K562 (cell line): ENCODE results near the gene BAG1. TPM values are rescaled to one million over a fixed set of nuclear protein-coding genes. Genes with fewer than 3 reads are reported as not detected.
A peak's percentile ranks its signal among the peaks of the same experiment; 100 is the strongest.

Experiments
- BDP1 ChIP-seq: IDR thresholded peaks from 3 replicates; pipeline ENCODE4 v1.6.1; 2011; ENCODE audit not compliant: insufficient read length, insufficient read depth
- CAMTA2 ChIP-seq: fragments of 250-450 bp; sonication (Bioruptor Pico); conservative IDR thresholded peaks from 2 replicates; pipeline ENCODE4 v1.5.1; 2022
- CTBP1 ChIP-seq: fragments of 450-650 bp; IDR thresholded peaks from 2 replicates; pipeline ENCODE4 v1.6.1; 2016; ENCODE audit warnings: borderline replicate concordance
- EHMT2 ChIP-seq: fragments of 450-650 bp; IDR thresholded peaks from 2 replicates; pipeline ENCODE4 v1.6.1; 2018; ENCODE audit warnings: antibody characterized with exemption
- EP300 ChIP-seq: IDR thresholded peaks from 2 replicates; pipeline ENCODE4 v1.6.1; 2012; ENCODE audit warnings: low read length, improper control_type of control experiment
- ETV6 ChIP-seq, 3 experiments: fragments of 150-350 bp in 1 of 3; sonication (generic) in 1 of 3; formaldehyde crosslinking in 1 of 3; IDR thresholded peaks; 2 replicates each; pipeline versions ENCODE4 v1.6.1 to v1.8.0; 2014 to 2022; ENCODE audit warnings: borderline replicate concordance in 2 of 3, low read depth in 2 of 3, antibody characterized with exemption in 1 of 3, low read length in 1 of 3, mild to moderate bottlenecking in 1 of 3, missing genetic modification reagents in 1 of 3
- FOXM1 ChIP-seq, 2 experiments: fragments of 450-650 bp in 1 of 2; sonication (generic) in 1 of 2; formaldehyde crosslinking in 1 of 2; IDR thresholded peaks; 2 replicates each; pipeline versions ENCODE4 v1.6.1 to v1.9.0; 2017 to 2022; ENCODE audit warnings: low read depth in 2 of 2, mild to moderate bottlenecking in 2 of 2, missing genetic modification reagents in 1 of 2, moderate library complexity in 1 of 2
- GTF2F1 ChIP-seq: IDR thresholded peaks from 2 replicates; pipeline ENCODE4 v1.6.1; 2011; ENCODE audit warnings: low read depth, low read length, improper control_type of control experiment
- ILK ChIP-seq: fragments of 450-650 bp; IDR thresholded peaks from 2 replicates; pipeline ENCODE4 v1.6.1; 2016; ENCODE audit warnings: missing genetic modification characterization, low read depth, mild to moderate bottlenecking, missing compliant biosample characterization, moderate library complexity, borderline replicate concordance
- LEF1 ChIP-seq: fragments of 450-650 bp; IDR thresholded peaks from 2 replicates; pipeline ENCODE4 v1.6.1; 2016; ENCODE audit warnings: mild to moderate bottlenecking
- PHB ChIP-seq: fragments of 250-450 bp; sonication (Bioruptor Pico); IDR thresholded peaks from 2 replicates; pipeline ENCODE4 v1.5.0; 2021
- RBFOX2 ChIP-seq: fragments of 200-400 bp; formaldehyde crosslinking; IDR thresholded peaks from 2 replicates; pipeline ENCODE4 v1.6.1; 2017; ENCODE audit warnings: low read depth, mild to moderate bottlenecking, low read length, moderate library complexity
- RCOR1 ChIP-seq, 2 experiments: IDR thresholded peaks; 2 replicates each; pipeline ENCODE4 v1.6.1; 2012; ENCODE audit warnings: low read depth in 2 of 2, low read length in 2 of 2, borderline replicate concordance in 1 of 2, improper control_type of control experiment in 1 of 2
- SLC30A9 ChIP-seq: fragments of 250-450 bp; sonication (Bioruptor Pico); IDR thresholded peaks from 2 replicates; pipeline ENCODE4 v1.8.0; 2022; ENCODE audit warnings: mild to moderate bottlenecking, moderate library complexity
- SREBF2 ChIP-seq: sonication (generic); formaldehyde crosslinking; IDR thresholded peaks from 2 replicates; pipeline ENCODE4 v1.4.0; 2020; ENCODE audit warnings: mild to moderate bottlenecking, missing genetic modification reagents
- TAF7 ChIP-seq: fragments of 450-650 bp; IDR thresholded peaks from 2 replicates; pipeline ENCODE4 v1.6.1; 2016; ENCODE audit warnings: missing genetic modification characterization, missing compliant biosample characterization
- TBP ChIP-seq: optimal IDR thresholded peaks from 2 replicates; pipeline ENCODE3; 2011; ENCODE audit warnings: low read depth, low read length, improper control_type of control experiment
- XRCC5 ChIP-seq: fragments of 200-400 bp; formaldehyde crosslinking; IDR thresholded peaks from 2 replicates; pipeline ENCODE4 v1.6.1; 2017; ENCODE audit warnings: low read depth, mild to moderate bottlenecking, low read length
- YY1 ChIP-seq, 3 experiments: IDR thresholded peaks; 2 replicates each; pipeline ENCODE4 v1.6.1; 2011; ENCODE audit warnings: low read length in 2 of 3, mild to moderate bottlenecking in 2 of 3, moderate library complexity in 2 of 3, borderline replicate concordance in 1 of 3, control low read depth in 1 of 3, low read depth in 1 of 3; ENCODE audit not compliant: insufficient read depth in 3 of 3, insufficient replicate concordance in 2 of 3, control insufficient read depth in 1 of 3, insufficient read length in 1 of 3; ENCODE audit errors: extremely low read depth in 1 of 3
- ZBTB7A ChIP-seq: IDR thresholded peaks from 2 replicates; pipeline ENCODE4 v1.6.1; 2011; ENCODE audit warnings: low read depth, mild to moderate bottlenecking, low read length, moderate library complexity, borderline replicate concordance; ENCODE audit not compliant: control insufficient read depth
- ZNF184 ChIP-seq: sonication (generic); formaldehyde crosslinking; IDR thresholded peaks from 2 replicates; pipeline ENCODE4 v1.5.0; 2020; ENCODE audit warnings: missing genetic modification reagents
- ZNF316 ChIP-seq: fragments of 450-650 bp; IDR thresholded peaks from 2 replicates; pipeline ENCODE4 v1.6.1; 2016
- ZNF324 ChIP-seq: fragments of 250-450 bp; sonication (Bioruptor Pico); IDR thresholded peaks from 2 replicates; pipeline ENCODE4 v1.4.0; 2020; ENCODE audit warnings: mild to moderate bottlenecking
- ZNF77 ChIP-seq: fragments of 250-450 bp; sonication (Bioruptor Pico); IDR thresholded peaks from 2 replicates; pipeline ENCODE4 v1.5.0; 2020
- polyA plus RNA-seq, 8 experiments: library from polyadenylated mRNA; depleted of rRNA in 4 of 8; stranded (reverse) in 5 of 8; unstranded in 3 of 8; fragments of >200 nt; fragmentation: Nextera tagmentation in 2 of 8; fragmentation: Illumina TruSeq in 1 of 8; extraction: Ambion mirVana in 2 of 8; extraction: Trizol in 1 of 8; gene quantifications; 2 replicates each; pipeline versions ENCODE4 v1.2.1 to v1.2.3, GENCODE V29; 2011 to 2014; ENCODE audit warnings: inconsistent platforms in 1 of 8, missing spikeins in 1 of 8
- total RNA-seq, 7 experiments: library from RNA; depleted of rRNA in 6 of 7; stranded (reverse); fragments of >200 nt in 6 of 7; fragmentation: Illumina TruSeq in 2 of 7; extraction: Trizol in 2 of 7; gene quantifications; 2 replicates each; pipeline versions ENCODE4 v1.2.1 to v1.2.3, GENCODE V29; 2011 to 2021; ENCODE audit warnings: low replicate concordance in 1 of 7
- TF ChIP-seq, protein P1 (sequence below): IDR thresholded peaks from 2 replicates; pipeline ENCODE4 v1.6.1; 2014; ENCODE audit warnings: antibody characterized with exemption
- TF ChIP-seq, protein P2 (sequence below): fragments of 250-450 bp; sonication (Bioruptor Pico); IDR thresholded peaks from 2 replicates; pipeline ENCODE4 v1.8.0; 2021; ENCODE audit warnings: borderline replicate concordance, mild to moderate bottlenecking, moderate library complexity; ENCODE audit not compliant: poor library complexity, severe bottlenecking
- TF ChIP-seq, protein P3 (sequence below): fragments of 450-650 bp; IDR thresholded peaks from 2 replicates; pipeline ENCODE4 v1.6.1; 2017; ENCODE audit warnings: antibody characterized with exemption

Gene BAG1
- total and polyA plus RNA-seq, 9 of the 15 experiments (the other 6 are each of a cell fraction or from before 2014, with no cell fraction given): 9.7 to 106 (median 56.9) TPM

DNA sequence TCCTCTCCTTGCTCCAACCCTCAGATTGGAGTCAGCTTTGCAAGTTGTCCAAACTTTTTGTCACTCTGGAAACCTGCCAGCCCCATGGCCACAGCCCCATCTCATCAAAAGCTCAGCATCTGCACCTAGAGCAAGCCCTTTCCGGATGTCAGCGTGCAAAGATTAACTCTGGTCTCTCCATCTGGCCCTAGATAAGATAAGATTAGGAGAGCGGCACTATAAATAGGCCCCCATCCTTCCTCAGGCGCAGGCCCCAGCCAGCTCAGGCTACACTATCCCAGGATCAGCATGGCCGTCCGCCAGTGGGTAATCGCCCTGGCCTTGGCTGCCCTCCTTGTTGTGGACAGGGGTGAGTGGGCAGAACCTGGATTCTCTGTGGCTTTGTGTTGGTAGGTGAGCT lies 24.6 kb downstream of the BAG1 start, which contains the start of gene SPINK4 (continued):
- TF ChIP-seq, protein P1, sequence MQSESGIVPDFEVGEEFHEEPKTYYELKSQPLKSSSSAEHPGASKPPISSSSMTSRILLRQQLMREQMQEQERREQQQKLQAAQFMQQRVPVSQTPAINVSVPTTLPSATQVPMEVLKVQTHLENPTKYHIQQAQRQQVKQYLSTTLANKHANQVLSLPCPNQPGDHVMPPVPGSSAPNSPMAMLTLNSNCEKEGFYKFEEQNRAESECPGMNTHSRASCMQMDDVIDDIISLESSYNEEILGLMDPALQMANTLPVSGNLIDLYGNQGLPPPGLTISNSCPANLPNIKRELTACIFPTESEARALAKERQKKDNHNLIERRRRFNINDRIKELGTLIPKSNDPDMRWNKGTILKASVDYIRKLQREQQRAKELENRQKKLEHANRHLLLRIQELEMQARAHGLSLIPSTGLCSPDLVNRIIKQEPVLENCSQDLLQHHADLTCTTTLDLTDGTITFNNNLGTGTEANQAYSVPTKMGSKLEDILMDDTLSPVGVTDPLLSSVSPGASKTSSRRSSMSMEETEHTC: peak; percentile 32; the same call in 1 of the 2 replicates
- TF ChIP-seq TAF7 (tag): no peak
- no peak for TF ChIP-seq XRCC5
- TF ChIP-seq, protein P2, sequence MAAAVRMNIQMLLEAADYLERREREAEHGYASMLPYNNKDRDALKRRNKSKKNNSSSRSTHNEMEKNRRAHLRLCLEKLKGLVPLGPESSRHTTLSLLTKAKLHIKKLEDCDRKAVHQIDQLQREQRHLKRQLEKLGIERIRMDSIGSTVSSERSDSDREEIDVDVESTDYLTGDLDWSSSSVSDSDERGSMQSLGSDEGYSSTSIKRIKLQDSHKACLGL (CRISPR knock-in tag): no peak
- no peak for TF ChIP-seq GTF2F1
- TF ChIP-seq ILK: no peak
- no peak for TF ChIP-seq ZNF184 (CRISPR knock-in tag)
- TF ChIP-seq BDP1: no peak
- peak; percentile 45 for TF ChIP-seq TBP
- peak; percentile 58 for TF ChIP-seq RBFOX2
- peak; percentile 46; the same call in 1 of the 2 replicates for TF ChIP-seq EHMT2
- peak; percentile 88 for TF ChIP-seq LEF1
- no peak for TF ChIP-seq SREBF2 (CRISPR knock-in tag)
- TF ChIP-seq ZNF324 (CRISPR knock-in tag): no peak
- TF ChIP-seq RCOR1 (IDR thresholded peaks at IDR 0.05; ENCODE audit: borderline replicate concordance in 1 of 2, low read depth in 2 of 2, low read length in 2 of 2): peak in 1 of 2 experiments; percentile 97; a peak in 2 of 4 replicates
- TF ChIP-seq, protein P3, sequence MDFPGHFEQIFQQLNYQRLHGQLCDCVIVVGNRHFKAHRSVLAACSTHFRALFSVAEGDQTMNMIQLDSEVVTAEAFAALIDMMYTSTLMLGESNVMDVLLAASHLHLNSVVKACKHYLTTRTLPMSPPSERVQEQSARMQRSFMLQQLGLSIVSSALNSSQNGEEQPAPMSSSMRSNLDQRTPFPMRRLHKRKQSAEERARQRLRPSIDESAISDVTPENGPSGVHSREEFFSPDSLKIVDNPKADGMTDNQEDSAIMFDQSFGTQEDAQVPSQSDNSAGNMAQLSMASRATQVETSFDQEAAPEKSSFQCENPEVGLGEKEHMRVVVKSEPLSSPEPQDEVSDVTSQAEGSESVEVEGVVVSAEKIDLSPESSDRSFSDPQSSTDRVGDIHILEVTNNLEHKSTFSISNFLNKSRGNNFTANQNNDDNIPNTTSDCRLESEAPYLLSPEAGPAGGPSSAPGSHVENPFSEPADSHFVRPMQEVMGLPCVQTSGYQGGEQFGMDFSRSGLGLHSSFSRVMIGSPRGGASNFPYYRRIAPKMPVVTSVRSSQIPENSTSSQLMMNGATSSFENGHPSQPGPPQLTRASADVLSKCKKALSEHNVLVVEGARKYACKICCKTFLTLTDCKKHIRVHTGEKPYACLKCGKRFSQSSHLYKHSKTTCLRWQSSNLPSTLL: no peak
- peak; percentile 99 for TF ChIP-seq CTBP1
- no peak for TF ChIP-seq ZNF316
- no peak for TF ChIP-seq PHB (CRISPR knock-in tag)
- no peak for TF ChIP-seq ZBTB7A
- no peak for TF ChIP-seq CAMTA2
- TF ChIP-seq FOXM1 (IDR thresholded peaks at IDR 0.05; ENCODE audit: low read depth): peak; percentile 93
- no peak for TF ChIP-seq FOXM1 (CRISPR knock-in tag; IDR thresholded peaks at IDR 0.05; ENCODE audit: low read depth)
- TF ChIP-seq YY1 (IDR thresholded peaks at IDR 0.05; ENCODE audit: borderline replicate concordance in 1 of 3, control insufficient read depth in 1 of 3, extremely low read depth in 1 of 3, insufficient read depth in 3 of 3, insufficient read length in 1 of 3, insufficient replicate concordance in 2 of 3, low read depth in 1 of 3, low read length in 2 of 3): peak in 1 of 3 experiments; percentile 24
- no peak for TF ChIP-seq ZNF77 (CRISPR knock-in tag)
- TF ChIP-seq EP300: peak; percentile 93
- TF ChIP-seq SLC30A9 (CRISPR knock-in tag): no peak
- no peak for TF ChIP-seq ETV6 (IDR thresholded peaks at IDR 0.05; ENCODE audit: borderline replicate concordance in 1 of 2, low read depth in 2 of 2, low read length in 1 of 2)
- no peak for TF ChIP-seq ETV6 (CRISPR knock-in tag; IDR thresholded peaks at IDR 0.05; ENCODE audit: borderline replicate concordance)
